ENCODE data around the gene GBP1.
"Not testable (repeated sequence)": the region's sequence is repeated elsewhere in the genome, so short reads cannot be mapped to it uniquely, and the experiment has no call there.

GBP1 gene, protein sequence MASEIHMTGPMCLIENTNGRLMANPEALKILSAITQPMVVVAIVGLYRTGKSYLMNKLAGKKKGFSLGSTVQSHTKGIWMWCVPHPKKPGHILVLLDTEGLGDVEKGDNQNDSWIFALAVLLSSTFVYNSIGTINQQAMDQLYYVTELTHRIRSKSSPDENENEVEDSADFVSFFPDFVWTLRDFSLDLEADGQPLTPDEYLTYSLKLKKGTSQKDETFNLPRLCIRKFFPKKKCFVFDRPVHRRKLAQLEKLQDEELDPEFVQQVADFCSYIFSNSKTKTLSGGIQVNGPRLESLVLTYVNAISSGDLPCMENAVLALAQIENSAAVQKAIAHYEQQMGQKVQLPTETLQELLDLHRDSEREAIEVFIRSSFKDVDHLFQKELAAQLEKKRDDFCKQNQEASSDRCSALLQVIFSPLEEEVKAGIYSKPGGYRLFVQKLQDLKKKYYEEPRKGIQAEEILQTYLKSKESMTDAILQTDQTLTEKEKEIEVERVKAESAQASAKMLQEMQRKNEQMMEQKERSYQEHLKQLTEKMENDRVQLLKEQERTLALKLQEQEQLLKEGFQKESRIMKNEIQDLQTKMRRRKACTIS

DNA sequence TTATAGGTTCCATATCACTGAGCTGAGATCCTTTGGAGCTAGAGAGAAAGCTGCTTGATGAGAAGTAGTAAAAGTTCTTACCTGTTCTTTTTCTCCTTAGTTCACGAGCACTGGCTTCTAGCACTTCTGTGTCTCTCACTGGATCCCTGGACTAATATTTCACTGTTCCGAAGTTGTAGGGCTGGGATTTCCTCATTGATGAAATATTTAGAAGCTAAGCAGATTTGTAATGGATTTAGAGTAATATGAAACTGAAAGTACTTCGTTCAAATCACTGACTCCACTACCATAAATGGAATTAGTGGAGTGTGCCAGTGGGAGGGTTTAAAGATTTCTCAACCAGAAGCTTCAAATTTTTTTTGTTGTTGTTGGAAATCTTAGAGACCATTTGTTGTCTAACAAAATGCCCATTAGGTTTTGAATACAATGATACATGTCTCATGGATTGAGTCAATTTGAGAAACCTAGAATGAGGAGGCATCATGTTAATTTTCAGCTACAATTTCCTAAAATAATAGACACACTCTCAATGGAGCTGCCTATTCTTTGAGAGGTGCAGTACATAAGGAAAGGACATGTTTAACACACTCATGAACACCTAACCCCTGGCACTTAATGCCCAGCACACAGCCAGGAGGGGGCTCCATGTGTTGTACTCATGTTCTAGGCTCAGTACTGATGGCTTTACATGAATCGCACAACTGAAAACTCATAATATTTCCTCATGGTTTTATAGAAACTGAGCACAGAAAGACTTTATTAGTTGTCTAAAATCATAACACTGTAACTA lies at the start of gene GBP1:
Gene GBP1 (minus strand): TSS at position 130 of the 790 bp plus-strand sequence. CDS start 1,974 bp downstream, outside the sequence.
- DNase-seq: peak; percentile 82

DNA sequence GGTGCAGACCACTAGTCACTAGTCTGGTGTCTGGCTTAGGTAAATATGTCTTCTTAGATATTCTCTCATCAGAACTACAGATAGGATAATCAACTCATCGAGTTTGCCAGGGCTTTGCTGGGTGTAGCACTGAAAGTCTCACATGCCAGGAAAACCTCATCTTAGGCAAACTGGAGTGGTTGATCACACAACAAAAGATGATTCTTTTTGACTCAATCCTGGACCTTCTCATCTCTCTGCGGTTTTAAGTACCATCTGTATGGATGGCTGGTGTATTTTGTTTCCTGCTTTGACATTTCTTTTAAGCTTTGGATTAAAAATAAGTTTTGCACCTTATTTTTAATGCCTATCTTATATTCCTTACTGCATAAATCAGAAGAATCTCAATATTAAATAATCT lies 49.7 kb upstream of the GBP1 start:
- DNase-seq: no peak

DNA sequence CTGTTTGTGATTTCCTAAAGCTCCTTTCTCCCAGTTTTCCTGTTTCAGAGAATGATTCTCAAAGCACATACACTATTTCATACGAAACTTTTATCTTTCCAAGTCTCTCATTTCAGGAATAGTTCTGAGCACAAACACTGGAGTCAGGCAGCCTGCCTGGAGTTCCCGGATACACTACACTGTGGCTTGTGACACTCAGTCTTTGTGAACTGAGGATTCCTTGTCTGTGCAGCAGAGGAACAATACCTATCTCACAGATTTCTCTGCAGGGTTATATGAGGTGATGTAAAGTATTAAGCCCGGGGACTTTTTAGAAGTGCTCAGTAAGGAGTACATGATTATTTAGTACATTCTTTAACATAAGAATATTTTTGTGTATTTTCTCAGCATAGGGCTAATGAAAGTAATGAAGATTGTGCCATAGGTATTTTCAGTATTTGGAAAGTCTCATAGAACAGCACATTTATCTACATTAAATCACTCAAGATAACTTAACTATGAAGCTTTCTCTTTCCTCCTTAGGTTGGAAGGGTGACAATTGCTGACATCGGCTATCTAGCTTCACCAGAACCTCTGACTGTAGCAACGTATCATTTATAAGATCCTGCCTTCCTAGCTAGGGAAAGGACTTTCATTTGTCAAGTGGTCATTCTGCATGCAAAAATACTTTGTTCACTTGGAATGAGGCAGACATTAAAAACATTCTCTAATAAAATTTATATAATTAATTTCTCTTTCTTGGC lies 48.0 kb upstream of the GBP1 start:
- no peak for DNase-seq

DNA sequence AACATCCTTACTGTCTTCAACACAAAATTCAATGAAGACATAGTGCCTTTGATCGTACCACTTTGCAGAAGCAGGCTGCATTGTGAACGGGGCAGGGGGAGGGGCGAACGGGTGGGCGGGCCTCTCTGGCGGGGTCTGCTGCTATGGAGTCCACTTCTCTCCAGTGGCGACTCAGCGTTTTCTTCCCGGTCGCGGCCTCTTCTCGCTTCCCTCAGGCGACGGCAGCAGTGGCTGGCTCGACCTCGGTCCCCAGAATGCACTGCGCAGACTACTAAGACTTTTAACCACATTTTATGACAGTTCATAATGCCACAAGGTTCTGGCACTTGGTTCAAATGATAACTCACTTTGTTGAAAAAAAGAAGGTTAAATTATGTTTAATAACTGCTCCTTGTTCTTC lies 39.7 kb upstream of the GBP1 start:
- no peak for DNase-seq

DNA sequence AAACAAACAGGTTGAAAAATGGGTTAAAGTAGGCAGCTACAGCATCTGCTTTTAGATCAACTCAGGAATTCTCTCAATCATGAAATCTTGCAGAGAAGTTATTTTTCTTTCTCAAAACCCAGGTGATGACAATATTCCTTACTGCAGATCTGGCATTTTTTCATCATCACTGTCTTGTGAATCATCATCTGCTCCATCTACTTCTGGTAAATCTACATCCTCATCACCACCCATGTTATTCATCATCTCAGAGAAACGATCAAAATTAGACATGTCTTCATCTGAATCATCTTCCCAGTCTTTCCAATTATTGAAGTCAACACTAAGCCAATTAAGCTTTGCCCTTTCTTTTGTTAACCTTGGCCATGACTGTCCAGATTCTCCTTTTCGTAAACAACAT lies 39.1 kb upstream of the GBP1 start:
- peak; percentile 74 for DNase-seq

DNA sequence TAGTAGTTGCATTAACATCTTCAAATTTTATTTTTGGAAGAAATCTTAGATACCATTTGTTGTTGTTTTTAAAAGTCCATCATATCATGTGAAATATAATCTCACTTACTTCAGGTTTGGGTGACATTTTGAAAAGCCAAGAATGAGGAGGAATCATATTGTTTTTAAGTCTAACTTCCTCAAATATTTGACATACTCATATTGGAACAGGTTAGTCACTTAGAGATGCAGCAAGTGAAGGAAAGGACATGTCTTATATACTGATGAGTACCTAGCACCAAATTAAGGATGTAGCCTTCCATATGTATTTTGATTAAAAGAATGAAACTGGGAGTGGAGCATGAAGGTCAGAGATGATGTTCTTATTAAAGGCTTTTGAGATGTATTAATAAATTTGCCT lies 37.0 kb upstream of the GBP1 start:
- no peak for DNase-seq

DNA sequence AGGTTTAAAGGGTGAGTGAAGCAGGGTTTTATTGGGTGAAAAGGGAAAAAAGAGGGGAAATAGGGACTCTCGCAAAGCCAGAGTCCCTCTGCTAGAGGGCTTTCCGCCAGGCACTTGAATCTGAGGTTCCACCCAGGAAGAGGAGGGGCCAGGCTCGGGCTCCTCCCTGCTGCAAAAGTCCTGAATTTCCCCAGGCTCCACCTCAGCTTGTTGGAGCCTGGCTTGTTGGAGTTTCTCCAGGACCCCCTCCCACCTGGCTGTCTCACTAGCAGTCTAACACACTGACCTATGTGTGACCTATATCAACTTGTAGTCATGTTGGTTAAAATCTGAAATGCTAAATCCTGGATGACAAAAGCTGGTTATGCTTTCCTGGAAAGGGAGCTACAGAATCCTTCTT lies 35.4 kb upstream of the GBP1 start:
- no peak for DNase-seq

DNA sequence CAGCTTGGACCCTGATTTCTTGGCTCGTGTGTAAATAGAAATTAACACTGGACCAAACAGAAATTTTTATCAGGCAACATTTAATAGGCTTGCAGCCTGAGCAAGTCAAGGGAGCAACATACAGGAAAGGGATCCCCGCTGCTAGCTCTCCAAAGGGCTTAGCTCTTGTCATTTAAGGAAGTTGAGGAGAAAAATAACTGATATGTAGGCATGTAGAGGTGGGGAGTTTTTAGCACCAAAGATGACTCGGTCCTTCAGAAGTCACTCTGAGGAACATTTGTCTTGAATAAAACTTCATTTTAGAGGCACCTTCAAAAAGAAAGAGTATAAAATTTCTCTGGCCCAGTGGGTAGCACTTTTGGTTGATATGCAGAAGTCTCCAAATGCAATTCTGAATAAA lies 33.8 kb upstream of the GBP1 start:
- no peak for DNase-seq

DNA sequence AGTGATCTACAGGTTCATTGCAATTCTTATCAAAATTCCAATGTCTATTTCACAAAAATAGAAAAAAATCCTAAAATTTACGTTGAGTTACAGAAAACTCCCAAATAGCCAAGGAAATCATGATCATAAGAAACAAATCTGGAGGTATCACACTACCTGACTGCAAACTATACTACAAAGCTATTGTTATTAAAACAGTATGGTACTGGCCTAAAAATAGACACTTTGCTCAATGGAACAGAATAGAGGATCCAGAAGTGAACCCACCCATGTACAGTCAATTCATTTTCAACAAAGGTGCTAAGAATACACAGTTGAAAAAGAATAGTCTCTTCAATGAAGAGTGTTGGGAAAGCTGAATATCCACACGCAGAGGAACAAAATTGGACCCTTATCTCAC lies 30.7 kb upstream of the GBP1 start:
- DNase-seq: no peak

DNA sequence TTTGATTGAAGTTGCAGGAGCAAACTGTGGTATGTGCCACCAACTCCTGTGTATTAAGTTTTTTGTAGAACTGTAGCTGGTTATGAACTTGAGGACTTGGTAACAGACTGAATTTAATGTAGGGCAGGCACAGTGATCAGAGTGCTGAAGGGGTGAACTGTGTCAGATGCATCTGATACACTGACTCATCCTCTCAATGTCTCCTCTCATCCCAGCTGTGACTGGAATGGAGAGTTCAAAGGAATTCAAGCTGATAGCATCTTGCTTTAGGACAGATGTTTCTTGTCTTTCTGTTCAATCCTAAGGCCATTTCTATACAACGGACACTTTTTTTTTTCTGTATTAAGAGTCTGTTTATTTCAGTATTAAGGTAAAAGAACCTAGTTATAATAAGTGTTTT lies 25.0 kb upstream of the GBP1 start:
- DNase-seq: peak; percentile 4

DNA sequence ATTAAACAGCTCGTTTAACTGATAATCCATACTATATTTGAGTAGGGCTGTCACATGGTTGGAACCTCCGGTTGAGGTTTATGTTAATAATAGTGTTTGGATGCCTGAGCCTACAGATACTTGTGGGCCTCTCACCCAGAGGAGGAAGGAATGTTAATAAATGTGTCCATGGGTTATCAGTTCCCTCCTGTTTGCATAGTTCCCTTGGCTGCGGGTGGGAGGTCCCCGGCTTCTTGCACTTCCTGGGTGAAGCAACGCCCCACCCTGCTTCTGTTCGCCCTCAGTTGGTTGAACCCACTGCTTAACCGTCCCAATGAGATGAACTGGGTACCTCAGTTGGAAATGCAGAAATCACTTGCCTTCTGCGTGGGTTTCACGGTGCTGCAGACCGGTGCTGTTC lies 23.6 kb upstream of the GBP1 start:
- DNase-seq: no peak

DNA sequence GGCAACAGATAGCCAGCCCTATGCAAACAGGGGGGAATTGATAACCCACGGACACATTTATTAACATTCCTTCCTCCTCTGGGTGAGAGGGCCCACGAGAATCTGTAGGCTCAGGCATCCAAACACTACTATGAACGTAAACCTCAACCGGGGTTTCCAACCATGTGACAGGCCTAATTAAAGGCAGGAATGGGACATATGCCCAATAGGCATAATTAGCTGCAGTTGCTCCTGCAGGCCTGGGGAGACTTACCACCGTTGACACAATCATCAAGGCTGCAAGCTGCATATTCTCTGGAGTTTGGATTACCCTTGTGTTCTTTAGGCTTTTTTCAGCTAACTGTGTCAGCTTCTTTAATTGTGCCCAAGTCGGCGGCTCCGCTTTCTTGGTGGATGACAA lies 22.2 kb upstream of the GBP1 start:
- peak; percentile 17 for DNase-seq

DNA sequence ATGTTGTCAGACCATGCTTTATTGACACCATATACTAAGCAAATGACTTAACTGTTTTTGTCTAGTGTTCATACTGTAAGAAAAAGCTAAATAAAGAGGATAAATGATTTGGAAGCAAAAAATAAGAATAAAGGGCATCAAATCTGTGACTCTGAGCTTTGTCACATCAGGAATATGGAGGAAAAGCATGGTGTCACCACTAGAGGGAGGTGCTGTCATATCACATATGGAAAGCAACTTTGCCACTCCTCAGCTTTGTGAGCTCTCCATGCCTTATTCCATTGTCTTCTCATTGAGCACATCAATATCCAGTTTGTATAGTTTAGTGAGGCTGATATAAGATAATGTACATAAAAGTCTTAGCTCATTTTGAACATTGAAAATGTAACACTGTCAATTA lies 20.8 kb upstream of the GBP1 start:
- DNase-seq: no peak

DNA sequence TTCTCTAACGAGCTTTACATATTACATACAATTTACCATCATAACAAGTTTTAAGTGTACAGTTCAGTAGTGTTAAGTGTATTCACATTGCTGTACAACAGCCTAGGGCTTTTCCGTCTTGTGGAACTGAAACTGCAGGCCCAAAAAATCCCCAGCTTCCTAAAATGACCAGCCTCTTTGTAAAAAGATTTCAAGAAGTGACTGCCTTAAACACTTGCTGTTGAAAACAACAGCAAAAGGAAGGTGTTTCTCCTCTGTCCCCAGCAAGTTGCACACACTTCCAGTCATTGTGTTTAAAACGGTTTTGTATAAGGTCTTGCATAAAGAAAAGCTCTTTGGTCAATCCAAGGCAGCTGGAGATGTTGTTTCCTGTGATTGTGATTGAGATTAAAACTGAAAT lies 16.0 kb upstream of the GBP1 start:
- DNase-seq: no peak

DNA sequence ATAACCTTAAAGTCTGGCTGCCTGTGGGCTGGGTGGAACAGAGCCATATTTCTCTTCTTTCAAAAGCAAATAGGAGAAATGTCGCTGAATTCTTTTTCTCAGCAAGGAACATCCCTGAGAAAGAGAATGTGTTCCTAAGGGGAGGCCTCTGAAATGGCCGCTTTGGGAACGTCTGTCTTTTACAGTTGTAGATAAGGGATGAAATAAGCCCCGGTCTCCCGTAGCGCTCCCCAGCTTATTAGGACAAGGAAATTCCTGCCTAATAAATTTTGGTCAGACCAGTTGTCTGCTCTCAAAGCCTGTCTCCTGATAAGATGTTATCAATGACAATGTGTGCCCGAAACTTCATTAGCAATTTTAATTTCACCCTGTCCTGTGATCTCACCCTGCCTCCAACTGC lies 15.1 kb upstream of the GBP1 start:
- DNase-seq: not testable (repeated sequence)

DNA sequence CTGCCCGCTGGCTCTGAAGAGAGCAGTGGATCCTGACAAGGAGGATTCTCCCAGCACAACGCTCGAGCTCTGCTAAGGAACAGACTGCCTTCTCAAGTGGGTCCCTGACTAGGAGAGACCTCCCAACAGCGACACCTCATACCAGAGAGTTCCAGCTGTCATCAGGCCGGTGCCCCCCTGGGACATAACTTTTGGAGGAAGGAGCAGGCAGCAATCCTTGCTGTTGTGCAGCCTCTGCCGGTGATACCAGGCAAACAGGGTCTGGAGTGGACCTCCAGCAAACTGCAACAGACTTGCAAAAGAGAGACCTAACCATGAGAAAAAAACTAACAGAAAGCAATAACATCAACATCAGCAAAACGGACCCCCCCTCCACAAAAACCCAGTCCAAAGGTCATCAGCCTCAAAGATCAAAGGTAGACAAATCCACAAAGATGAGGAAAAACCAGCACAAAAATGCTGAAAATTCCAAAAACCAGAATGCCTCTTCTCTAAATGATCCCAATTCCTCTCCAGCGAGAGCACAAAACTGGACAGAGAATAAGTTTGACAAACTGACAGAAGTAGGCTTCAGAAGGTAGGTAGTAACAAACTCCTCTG lies 7.6 kb upstream of the GBP1 start:
- DNase-seq: not testable (repeated sequence)

DNA sequence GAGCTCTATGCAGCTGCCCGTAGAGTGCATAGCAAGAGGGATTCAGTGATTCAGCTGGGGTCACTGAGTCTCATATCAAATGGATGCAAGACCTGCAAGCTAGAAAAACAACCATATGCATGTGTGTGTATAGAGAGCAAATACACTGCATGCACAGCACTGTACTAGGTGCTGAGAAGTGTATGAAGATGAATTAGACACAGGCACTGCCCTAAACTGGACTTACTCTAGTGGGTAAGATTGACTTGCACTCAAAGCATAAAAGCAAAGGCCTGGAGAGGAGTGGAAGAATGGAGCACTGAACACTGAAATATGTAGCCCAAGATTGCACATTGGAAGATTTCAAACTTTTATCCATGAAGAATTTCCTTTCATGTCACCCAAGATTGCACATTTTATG lies 5.5 kb upstream of the GBP1 start:
- no peak for DNase-seq

DNA sequence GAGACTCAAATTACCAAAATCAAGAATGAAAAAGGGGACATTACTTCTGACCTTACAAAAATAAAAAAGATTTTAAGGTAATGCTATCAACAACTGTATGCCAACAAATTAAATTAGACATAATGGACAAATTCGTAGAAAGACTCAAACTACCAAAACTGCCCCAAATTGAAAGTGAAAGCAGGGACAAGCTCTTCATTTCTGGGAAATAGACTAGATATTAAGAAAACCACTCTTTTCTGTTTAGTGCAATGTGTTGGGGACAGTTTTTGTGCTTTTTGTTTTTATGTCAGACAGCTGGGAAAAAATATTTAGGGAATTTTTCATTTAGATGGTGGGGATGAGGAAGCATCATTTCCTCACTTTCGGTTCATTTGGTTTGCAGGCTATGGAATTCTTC lies 4.9 kb upstream of the GBP1 start:
- DNase-seq: no peak

DNA sequence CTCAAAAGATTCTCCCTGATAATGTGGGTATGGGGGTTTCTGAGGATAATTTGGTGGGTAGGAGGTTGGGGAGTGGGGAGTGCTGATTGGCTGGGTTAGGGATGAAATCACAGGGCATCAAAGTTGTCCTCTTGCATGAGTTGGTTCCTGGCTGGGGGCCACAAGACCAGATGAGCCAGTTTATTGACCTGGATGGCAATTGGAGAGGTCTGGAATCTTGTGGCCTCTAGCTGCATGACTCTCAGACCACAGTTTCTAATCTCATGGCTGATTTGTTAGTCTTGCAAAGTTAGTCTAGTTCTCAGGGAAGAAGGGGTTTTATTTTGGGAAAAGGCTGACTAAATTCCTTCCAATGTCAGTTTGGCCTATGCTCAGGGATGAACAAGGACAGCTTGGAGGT lies 3.3 kb upstream of the GBP1 start:
- peak; percentile 79 for DNase-seq

DNA sequence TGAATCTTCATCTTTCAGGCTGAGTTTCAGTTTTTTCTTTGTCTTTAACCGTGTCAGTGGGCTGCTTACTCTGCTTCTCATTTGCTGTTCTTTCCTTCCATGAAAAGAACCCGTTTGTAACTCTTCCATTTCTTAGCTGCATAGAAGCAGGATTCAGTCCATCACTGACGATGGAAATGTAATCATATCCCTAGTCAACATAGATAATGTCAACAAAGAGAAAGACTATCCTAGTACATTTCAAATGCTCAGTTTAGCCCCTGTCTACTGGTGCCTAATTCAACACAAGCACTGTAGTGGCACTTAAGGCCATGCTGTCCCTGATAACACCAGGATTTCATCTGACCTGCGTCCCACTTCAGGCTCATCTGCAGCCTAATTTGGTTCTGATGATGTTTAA lies 376 bp downstream of the GBP1 start:
- no peak for DNase-seq

DNA sequence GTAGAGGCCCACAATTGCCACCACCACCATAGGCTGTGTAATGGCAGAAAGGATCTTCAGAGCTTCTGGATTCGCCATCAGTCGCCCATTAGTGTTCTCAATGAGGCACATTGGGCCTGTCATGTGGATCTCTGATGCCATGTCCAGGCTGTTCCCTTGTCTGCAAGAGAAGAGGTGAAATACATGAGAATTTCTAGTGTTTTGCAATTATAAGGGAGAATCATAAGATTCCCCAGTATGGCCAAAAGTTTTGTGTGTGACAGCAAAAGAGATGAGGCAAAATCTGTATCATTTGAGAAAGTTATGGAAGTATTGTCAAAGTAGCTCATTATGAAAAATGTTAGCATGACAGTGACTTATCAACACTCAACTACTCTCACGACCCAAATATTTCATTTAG lies 1.9 kb downstream of the GBP1 start:
- no peak for DNase-seq

DNA sequence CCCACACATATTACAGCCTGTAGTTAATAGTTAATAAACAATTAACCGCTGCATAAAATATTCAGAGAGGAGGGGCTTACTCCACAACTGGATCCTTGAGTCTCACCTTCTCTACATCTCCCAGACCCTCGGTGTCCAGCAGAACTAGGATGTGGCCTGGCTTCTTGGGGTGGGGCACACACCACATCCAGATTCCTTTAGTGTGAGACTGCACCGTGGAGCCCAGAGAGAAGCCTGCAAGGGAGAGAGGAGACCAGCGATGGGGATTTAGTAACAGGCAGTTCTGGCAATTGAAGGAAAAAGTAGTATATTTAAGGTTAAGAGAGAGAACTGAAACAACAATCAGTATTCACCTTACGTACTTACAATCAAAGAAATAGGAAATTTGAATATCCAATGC lies 4.9 kb downstream of the GBP1 start:
- DNase-seq: no peak

DNA sequence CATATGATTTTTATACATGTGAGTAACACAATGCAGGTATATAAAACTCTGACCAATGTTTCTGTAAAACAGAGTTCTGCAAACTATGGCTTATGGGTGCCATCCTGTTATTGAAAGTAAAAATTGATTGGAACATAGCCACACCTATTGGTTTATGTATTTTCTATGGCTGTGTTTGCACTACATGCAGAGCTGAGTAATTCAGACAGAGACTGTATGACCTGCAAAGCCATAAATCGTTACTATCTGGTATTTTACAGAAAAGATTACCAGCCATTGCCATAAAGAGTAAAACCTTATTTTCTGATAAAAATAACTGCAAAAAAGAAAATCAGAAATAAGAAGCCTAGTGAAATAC lies 13.1 kb downstream of the GBP1 start:
- no peak for DNase-seq

All from fibroblast of upper back skin (primary cell).